Activated naive CD8-positive, alpha-beta T cell treated with anti-CD3 and anti-CD28 coated beads, Interleukin-2, amount 50 U/mL, for 16 hours (primary cell): ENCODE results near the gene TUBB4B.
"Not testable (repeated sequence)": the region's sequence is repeated elsewhere in the genome, so short reads cannot be mapped to it uniquely, and the experiment has no call there.

ENCODE experiments used
- DNase-seq: peaks from one replicate; pipeline ENCODE4 v3.0.0-alpha.2; 2020; ENCODE audit warnings: low read depth, low spot score

Gene TUBB4B

GRCh38 chr9:137251490-137252268, 10.6 kb downstream of the TUBB4B start:
- DNase-seq = no peak

- no peak for DNase-seq
Observed at GRCh38 chr9:137252555-137253506, 11.7 kb downstream of the TUBB4B start.

DNA sequence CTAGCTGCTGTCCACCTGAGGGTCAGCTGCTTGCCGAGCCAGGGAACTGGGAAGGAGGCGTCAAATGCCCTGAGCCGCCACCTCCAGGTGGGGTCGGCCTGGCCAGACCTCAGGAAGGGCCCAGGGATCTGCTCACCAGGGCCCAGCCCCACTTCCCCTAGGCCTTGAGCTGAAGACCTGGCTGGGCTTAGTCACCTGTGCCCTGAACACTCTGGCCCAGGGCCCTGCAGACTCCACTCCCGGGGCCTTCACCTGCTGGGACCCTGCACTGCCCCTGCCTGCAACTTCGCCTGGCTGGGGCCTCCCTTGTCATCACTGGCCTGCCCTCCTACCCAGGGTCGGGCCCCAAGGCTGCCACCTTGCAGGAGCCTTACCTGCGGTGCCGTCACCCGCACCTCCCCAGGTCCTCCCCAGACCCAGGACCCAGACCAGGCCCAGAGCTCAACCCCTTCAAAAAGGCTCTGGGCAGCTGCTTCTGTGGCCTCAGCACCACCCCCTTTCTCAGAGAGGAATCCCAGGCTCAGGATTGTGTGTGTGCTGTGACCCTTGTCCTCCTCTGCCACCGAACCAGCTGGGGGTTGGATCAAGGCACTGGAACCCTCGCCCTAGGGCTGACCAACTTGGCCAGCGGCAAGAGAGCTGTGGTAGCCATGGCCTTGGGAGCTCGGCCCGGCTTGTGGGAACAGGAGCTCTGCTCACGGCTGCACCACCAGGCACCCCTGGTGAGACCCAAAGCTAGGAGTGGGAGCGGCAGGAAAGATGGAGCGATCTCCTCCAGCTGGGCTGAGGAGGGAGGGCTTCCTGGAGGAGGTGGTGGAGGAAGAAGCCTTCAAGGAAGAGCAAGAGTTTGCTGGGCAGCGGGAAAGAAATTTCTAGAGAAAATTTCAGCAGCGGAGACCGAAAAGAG, 12.9 kb downstream of the TUBB4B start:
- DNase-seq = no peak

GRCh38 chr9:137254624-137255447, 13.7 kb downstream of the TUBB4B start, which contains the start of gene NELFB:
NELFB (plus strand) TSS chr9:137255327.
- DNase-seq = peak; percentile 90

GRCh38 chr9:137255448-137256114, 14.5 kb downstream of the TUBB4B start:
- no peak for DNase-seq

DNA sequence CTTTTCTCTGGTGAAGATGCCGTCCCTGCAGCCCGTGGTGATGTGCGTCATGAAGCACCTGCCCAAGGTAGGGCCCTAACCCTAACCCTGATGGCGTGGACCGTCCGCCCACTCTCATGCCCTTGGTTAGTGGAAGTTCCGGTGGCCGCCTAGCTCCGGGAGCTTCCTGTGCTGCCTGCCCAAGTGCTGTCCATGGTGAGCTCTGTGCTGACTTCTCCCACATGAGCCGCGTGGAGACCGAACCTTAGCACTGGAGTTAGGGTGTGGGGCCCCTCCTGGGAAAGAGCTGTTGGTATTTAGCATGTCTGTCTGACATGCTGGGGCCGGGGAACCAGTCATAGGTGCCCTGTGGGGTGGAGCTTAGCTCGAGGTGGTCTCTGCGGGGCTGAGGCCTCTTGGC, 15.3 kb downstream of the TUBB4B start:
- no peak for DNase-seq

GRCh38 chr9:137256856-137257255, 15.8 kb downstream of the TUBB4B start:
- no peak for DNase-seq

- DNase-seq = not testable (repeated sequence)
Observed at GRCh38 chr9:137262173-137262908, 21.3 kb downstream of the TUBB4B start.

- DNase-seq = no peak
Observed at GRCh38 chr9:137262909-137263285, 21.8 kb downstream of the TUBB4B start.

DNA sequence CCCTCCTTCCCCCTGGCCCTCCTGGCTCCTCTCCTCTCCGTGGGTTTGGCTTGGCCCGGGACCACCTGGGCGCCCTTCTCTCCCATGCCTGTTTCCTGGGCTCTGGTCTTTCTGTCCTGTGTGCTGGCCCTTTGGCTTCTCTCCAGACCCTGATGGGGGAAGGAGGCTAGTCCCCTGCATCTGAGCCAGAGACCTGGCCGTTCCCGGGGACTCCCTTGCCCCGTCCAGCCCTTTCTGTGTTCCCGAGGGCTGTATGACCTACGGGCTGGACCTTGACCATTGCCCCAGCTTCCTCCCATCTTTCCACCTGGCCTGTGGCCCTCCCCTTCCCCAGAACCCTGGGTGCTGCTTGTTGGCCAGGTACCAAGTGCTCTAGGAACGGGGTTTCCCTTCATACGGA, 22.4 kb downstream of the TUBB4B start:
- no peak for DNase-seq

- no peak for DNase-seq
Observed at GRCh38 chr9:137264067-137264466, 23.0 kb downstream of the TUBB4B start.

DNA sequence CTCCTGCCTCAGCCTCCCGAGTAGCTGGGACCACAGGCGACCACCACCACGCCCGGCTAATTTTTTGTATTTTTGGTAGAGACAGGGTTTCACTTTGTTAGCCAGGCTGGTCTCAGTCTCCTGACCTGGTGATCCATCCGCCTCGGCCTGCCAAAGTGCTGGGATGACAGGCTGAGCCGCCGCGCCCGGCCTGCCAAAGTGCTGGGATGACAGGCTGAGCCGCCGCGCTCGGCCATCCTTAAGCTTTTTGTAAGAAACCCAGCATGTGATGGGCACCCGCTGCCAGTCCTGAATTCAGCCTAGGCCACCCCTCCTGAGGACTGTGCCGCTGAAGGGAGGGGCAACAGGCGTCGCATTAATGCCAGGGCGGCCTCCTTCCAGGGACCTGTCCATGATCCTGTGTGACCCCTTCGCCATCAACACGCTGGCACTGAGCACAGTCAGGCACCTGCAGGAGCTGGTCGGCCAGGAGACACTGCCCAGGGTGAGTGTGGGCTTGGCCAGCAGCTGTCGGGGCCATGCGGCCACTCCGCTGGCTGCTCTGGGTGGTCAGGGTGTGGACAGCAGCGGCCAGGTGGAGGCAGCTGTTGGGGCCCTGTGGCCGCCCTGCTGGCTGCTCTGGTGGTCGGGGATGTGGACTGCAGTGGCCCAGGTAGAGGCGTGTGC, 24.5 kb downstream of the TUBB4B start:
- DNase-seq = no peak

GRCh38 chr9:137266162-137266527, 25.1 kb downstream of the TUBB4B start:
- no peak for DNase-seq

DNA sequence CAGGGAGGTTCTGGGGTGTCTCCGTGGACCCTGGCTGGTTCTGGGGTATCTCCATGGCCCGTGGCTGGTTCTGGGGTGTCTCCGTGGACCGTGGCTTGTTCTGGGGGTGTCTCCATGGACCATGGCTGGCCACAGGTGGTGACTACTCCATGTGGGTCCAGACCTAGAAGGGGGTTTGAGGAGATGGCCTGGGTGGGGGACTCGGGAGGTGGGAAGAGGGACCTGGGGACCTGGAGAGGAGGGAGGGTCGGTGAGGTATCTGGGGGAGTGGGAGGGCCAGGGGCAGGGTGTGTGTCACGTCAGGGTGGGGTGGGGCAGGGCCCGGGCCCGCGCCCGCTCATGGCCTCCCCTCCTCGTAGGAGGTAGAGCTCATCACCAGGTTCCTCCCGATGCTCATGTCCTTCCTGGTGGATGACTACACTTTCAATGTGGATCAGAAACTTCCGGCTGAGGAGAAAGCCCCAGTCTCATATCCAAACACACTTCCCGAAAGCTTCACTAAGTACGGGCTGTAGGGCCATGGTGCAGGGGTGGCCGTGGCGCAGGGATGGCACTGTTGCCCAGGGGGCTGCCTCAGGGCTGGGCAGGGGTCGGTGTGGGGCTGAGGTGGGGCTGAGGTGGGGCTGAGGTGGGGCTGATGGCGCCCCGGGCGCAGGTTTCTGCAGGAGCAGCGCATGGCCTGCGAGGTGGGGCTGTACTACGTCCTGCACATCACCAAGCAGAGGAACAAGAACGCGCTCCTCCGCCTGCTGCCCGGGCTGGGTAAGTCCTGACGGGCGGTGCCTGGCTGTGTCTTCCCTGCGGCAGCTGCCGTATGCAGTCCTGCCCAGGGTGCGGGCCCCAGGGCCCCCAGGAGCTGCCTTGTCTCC, 25.7 kb downstream of the TUBB4B start:
- no peak for DNase-seq

DNA sequence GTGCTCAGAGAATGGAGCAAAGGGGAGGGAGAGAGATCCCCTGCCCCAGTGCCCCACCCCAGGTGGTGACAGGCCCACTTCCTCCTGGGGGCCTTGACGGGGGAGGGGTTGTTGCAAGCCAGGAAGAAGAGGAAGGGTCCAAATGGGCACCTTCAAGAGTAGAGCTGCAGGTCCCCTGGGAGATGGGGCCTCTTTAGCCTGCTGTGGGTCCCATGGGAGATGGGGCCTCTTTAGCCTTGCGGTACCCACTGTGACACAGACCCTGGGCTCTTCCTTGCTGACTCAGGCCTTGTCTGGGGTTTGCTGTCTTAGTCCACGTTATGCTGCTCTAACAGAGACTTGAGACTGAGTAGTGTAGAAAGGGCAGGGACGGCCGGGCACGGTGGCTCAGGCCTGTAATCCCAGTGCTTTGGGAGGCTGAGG, 26.9 kb downstream of the TUBB4B start:
- no peak for DNase-seq

GRCh38 chr9:137268538-137269201, 27.6 kb downstream of the TUBB4B start:
- DNase-seq = no peak

DNA sequence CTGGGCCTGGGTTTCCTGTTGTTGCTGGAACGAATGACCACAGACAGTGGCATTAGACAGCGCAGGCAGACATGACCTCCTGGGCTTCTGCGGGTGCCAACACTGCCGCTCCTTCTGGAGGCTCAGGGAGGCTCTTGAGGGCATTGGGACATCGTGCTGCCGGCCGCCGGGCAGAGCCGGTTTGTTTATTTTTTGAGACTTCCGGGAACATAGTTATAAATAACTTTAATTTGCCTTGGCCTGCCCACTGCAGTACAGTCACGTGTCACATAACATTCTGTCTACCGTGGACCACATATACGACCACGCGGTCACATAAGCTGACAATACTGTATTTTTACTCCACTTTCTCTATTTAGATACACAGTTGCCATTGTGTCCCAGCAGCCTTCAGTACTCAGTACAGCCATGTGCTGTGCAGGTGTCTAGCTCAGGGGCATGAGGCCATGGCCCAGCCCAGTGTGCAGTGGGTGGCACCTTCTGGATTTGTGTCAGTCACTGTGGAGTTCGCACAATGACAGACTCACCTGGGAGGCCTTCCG, 28.2 kb downstream of the TUBB4B start:
- DNase-seq = no peak
